ENCODE results near the gene CYP11A1. TPM values are rescaled to one million over a fixed set of nuclear protein-coding genes. Genes with fewer than 3 reads are reported as not detected.

Gene CYP11A1
- total and polyA plus RNA-seq, 2 donors (not counting 1 experiment from before 2014, with no cell fraction given), result not detected

- Mint-ChIP-seq H3K9me3 (ENCODE audit: insufficient read depth) (no peaks in the 10 kb centered on the region), H3K4me3 (no peak overlapping the region), H3K27ac (no peak overlapping the region), H3K4me1 (no peaks in the 10 kb centered on the region), H3K27me3 (peaks cover 13% of the 10 kb centered on the region)
- Histone ChIP-seq H3K36me3 (replicated peaks in 1 of 2; ENCODE audit: control extremely low read depth in 1 of 2, control insufficient read depth in 1 of 2, extremely low read depth in 1 of 2, insufficient read depth in 2 of 2, low read length in 1 of 2) (no peaks in the 10 kb centered on the region), H3K9ac (ENCODE audit: low read length) (no peak overlapping the region), H3K27me3 (replicated peaks in 1 of 4; ENCODE audit: control extremely low read depth in 1 of 4, control insufficient read depth in 3 of 4, insufficient read depth in 4 of 4, low read length in 3 of 4) (no peaks in the 10 kb centered on the region), H3K79me2 (ENCODE audit: control insufficient read depth, insufficient read depth, low read length) (no peaks in the 10 kb centered on the region), H3K27ac (ENCODE audit: low read length in 2 of 2) (no peak overlapping the region), H3K4me3 (ENCODE audit: control extremely low read depth in 1 of 5, extremely low read depth in 1 of 5, insufficient read depth in 1 of 5, low read depth in 2 of 5, low read length in 4 of 5) (no peak overlapping the region), H3K4me1 (ENCODE audit: control insufficient read depth in 2 of 2, insufficient read depth in 2 of 2, low read length in 2 of 2) (no peaks in the 10 kb centered on the region), H4K20me1 (ENCODE audit: control insufficient read depth, insufficient read depth, low read length, poor library complexity, severe bottlenecking) (no peaks in the 10 kb centered on the region), H2AFZ (ENCODE audit: insufficient read depth, low read depth, low read length, poor library complexity, severe bottlenecking) (no peak overlapping the region), H3K9me3 (ENCODE audit: control extremely low read depth in 1 of 3, control insufficient read depth in 2 of 3, insufficient read depth in 1 of 3, low read length in 2 of 3) (peaks cover 0 to 4% (median 0%) of the 10 kb centered on the region in 3 donors), H3K4me2 (replicated peaks; ENCODE audit: low read depth, low read length, poor library complexity, severe bottlenecking) (no peak overlapping the region)
- 83% methylated on average over 5 of the region's 5 CpGs for WGBS (ENCODE audit: insufficient coverage)
- POLR2A ChIA-PET, result no interaction called here
- intact Hi-C loops (cut with micrococcal nuclease), result no loop called here
- CTCF ChIA-PET, result no interaction called here
- no peak for TF ChIP-seq CTCF (IDR thresholded peaks at IDR 0.05)
- TF ChIP-seq EZH2 (IDR thresholded peaks at IDR 0.05; ENCODE audit: borderline replicate concordance, insufficient read depth, low read depth, low read length, poor library complexity, severe bottlenecking), result no peak
- DNase-seq (no peak), ATAC-seq (ENCODE audit: low read depth) (no peak)
Observed at GRCh38 chr15:74337146-74337545, 30.3 kb downstream of the CYP11A1 start.

- no peaks in the 10 kb centered on the region for H3K4me1 Mint-ChIP-seq
- POLR2A ChIA-PET, result no interaction called here
- H3K36me3 ChIP-seq (replicated peaks in 1 of 2; ENCODE audit: control extremely low read depth in 1 of 2, control insufficient read depth in 1 of 2, extremely low read depth in 1 of 2, insufficient read depth in 2 of 2, low read length in 1 of 2), result no peaks in the 10 kb centered on the region
- H3K4me2 ChIP-seq (replicated peaks; ENCODE audit: low read depth, low read length, poor library complexity, severe bottlenecking), result no peak overlapping the region
- H3K4me3 ChIP-seq (ENCODE audit: control extremely low read depth in 1 of 5, extremely low read depth in 1 of 5, insufficient read depth in 1 of 5, low read depth in 2 of 5, low read length in 4 of 5), result no peak overlapping the region
- WGBS (ENCODE audit: insufficient coverage), result 83% methylated on average over 6 of the region's 9 CpGs
- no peaks in the 10 kb centered on the region for H3K4me1 ChIP-seq (ENCODE audit: control insufficient read depth in 2 of 2, insufficient read depth in 2 of 2, low read length in 2 of 2)
- H2AFZ ChIP-seq (ENCODE audit: insufficient read depth, low read depth, low read length, poor library complexity, severe bottlenecking), result no peak overlapping the region
- peaks cover 0 to 4% (median 0%) of the 10 kb centered on the region in 3 donors for H3K9me3 ChIP-seq (ENCODE audit: control extremely low read depth in 1 of 3, control insufficient read depth in 2 of 3, insufficient read depth in 1 of 3, low read length in 2 of 3)
- TF ChIP-seq CTCF (IDR thresholded peaks at IDR 0.05), result no peak
- no peak for TF ChIP-seq EZH2 (IDR thresholded peaks at IDR 0.05; ENCODE audit: borderline replicate concordance, insufficient read depth, low read depth, low read length, poor library complexity, severe bottlenecking)
- H3K27me3 Mint-ChIP-seq, result peaks cover 9% of the 10 kb centered on the region
- no peak overlapping the region for H3K9ac ChIP-seq (ENCODE audit: low read length)
- no peaks in the 10 kb centered on the region for H3K9me3 Mint-ChIP-seq (ENCODE audit: insufficient read depth)
- no peak overlapping the region for H3K4me3 Mint-ChIP-seq
- intact Hi-C loops (cut with micrococcal nuclease), result no loop called here
- no peaks in the 10 kb centered on the region for H3K27me3 ChIP-seq (replicated peaks in 1 of 4; ENCODE audit: control extremely low read depth in 1 of 4, control insufficient read depth in 3 of 4, insufficient read depth in 4 of 4, low read length in 3 of 4)
- CTCF ChIA-PET, result no interaction called here
- H3K27ac Mint-ChIP-seq, result no peak overlapping the region
- no peak overlapping the region for H3K27ac ChIP-seq (ENCODE audit: low read length in 2 of 2)
- H4K20me1 ChIP-seq (ENCODE audit: control insufficient read depth, insufficient read depth, low read length, poor library complexity, severe bottlenecking), result no peaks in the 10 kb centered on the region
- no peaks in the 10 kb centered on the region for H3K79me2 ChIP-seq (ENCODE audit: control insufficient read depth, insufficient read depth, low read length)
- DNase-seq (no peak), ATAC-seq (ENCODE audit: low read depth) (no peak)
Observed at GRCh38 chr15:74336061-74337005, 31.1 kb downstream of the CYP11A1 start.

Data from B cell (primary cell).